H1 (cell line): ENCODE results near the gene TRAK1. TPM values are rescaled to one million over a fixed set of nuclear protein-coding genes. Genes with fewer than 3 reads are reported as not detected.

Source experiments
- SP4 ChIP-seq: IDR thresholded peaks from 2 replicates; pipeline ENCODE4 v1.6.1; 2012; ENCODE audit warnings: low read length, inconsistent platforms
- polyA plus RNA-seq, 7 experiments: library from polyadenylated mRNA; depleted of rRNA in 3 of 7; stranded (reverse) in 5 of 7; unstranded in 2 of 7; fragments of >200 nt in 5 of 7; fragments of 200-250 nt in 2 of 7; gene quantifications; 1 replicate in 5 of 7; 2 replicates in 1 of 7; 4 replicates in 1 of 7; pipeline versions ENCODE4 v1.2.1 to v1.2.3, GENCODE V29; 2011 to 2013; ENCODE audit warnings: missing spikeins in 2 of 7, mixed read lengths in 2 of 7
- total RNA-seq: library from RNA; stranded (reverse); fragmentation: NEBNext Ultra II Directional; extraction: Animal tissue kit (Norgen Biotek cat#: 25700); gene quantifications from 2 replicates; pipeline ENCODE4 v1.2.1, GENCODE V29; 2021

Gene TRAK1
- total and polyA plus RNA-seq, 2 of the 8 experiments (the other 6 are each of a cell fraction or from before 2014, with no cell fraction given) = 21.3 to 32.7 TPM

DNA sequence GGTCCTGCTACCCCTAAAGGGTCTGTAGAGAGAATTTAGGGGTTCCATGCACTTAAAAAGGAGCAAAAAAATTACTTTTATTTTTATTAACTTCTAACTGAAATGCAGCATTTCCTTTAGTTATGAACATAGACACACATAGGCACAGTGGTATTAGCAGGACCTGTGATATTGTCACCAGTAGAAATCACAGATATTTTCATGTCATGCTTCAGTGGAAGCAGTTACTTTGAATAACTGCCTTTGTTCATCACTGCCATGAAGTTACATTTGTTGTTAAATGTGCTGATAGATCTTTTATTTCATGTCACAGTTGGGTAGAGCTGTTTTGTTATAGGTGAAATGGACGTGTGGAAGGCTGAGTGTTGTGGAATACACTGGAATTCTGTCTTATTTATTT is 37.4 kb downstream of the TRAK1 start (continued):
- no peak for TF ChIP-seq SP4
